GM18508 (cell line): ENCODE measurements around the gene PTPRJ.

Experiments
- ATAC-seq: cut with Tn5 transposase; IDR thresholded peaks from one replicate; pipeline ENCODE4 v1.9.1; 2021; ENCODE audit warnings: moderate number of reproducible peaks; ENCODE audit not compliant: insufficient read depth, unreplicated experiment

Gene PTPRJ

GRCh38 chr11:48055292-48056132 lies 75.2 kb downstream of the PTPRJ start:
- no peak for ATAC-seq

GRCh38 chr11:48056325-48057183 lies 76.2 kb downstream of the PTPRJ start:
- ATAC-seq = no peak

- ATAC-seq = no peak
These were observed 77.7 kb downstream of the PTPRJ start for GRCh38 chr11:48058064-48058463.

GRCh38 chr11:48058788-48059187 lies 78.4 kb downstream of the PTPRJ start:
- ATAC-seq = no peak

- ATAC-seq = no peak
These were observed 82.3 kb downstream of the PTPRJ start for GRCh38 chr11:48062649-48063048.

- ATAC-seq = no peak
These were observed 83.1 kb downstream of the PTPRJ start for GRCh38 chr11:48063424-48063978.

- no peak for ATAC-seq
These were observed 83.9 kb downstream of the PTPRJ start for GRCh38 chr11:48064306-48064705.

- ATAC-seq = no peak
These were observed 86.8 kb downstream of the PTPRJ start for GRCh38 chr11:48066881-48067800.

GRCh38 chr11:48073031-48073861 lies 92.9 kb downstream of the PTPRJ start:
- no peak for ATAC-seq

- no peak for ATAC-seq
These were observed 94.2 kb downstream of the PTPRJ start for GRCh38 chr11:48074425-48075181.

- no peak for ATAC-seq
These were observed 95.3 kb downstream of the PTPRJ start for GRCh38 chr11:48075637-48076036.

GRCh38 chr11:48077251-48077650 lies 96.9 kb downstream of the PTPRJ start:
- no peak for ATAC-seq

GRCh38 chr11:48078689-48079088 lies 98.3 kb downstream of the PTPRJ start:
- ATAC-seq = no peak

- no peak for ATAC-seq
These were observed 99.2 kb downstream of the PTPRJ start for GRCh38 chr11:48079596-48079995.

- ATAC-seq = no peak
These were observed 100.0 kb downstream of the PTPRJ start for GRCh38 chr11:48080301-48080861.

GRCh38 chr11:48081151-48082010 lies 101.0 kb downstream of the PTPRJ start:
- ATAC-seq = no peak

GRCh38 chr11:48082771-48083170 lies 102.4 kb downstream of the PTPRJ start:
- ATAC-seq = no peak
